ENCODE results near the gene IGLON5. TPM values are rescaled to one million over a fixed set of nuclear protein-coding genes. Genes with fewer than 3 reads are reported as not detected.

IGLON5 gene
- polyA plus RNA-seq, 1 donor: 3.0 TPM

GRCh38 chr19:51317376-51317775 is 5.9 kb downstream of the IGLON5 start:
- no peak for DNase-seq

GRCh38 chr19:51317968-51318367 is 6.5 kb downstream of the IGLON5 start:
- no peak for DNase-seq

- no peak for DNase-seq
Measured at GRCh38 chr19:51318687-51319648, 7.5 kb downstream of the IGLON5 start.

- DNase-seq: no peak
Measured at GRCh38 chr19:51319649-51320279, 8.3 kb downstream of the IGLON5 start.

GRCh38 chr19:51320280-51320657 is 8.8 kb downstream of the IGLON5 start:
- peak; percentile 71 for DNase-seq

- DNase-seq: no peak
Measured at GRCh38 chr19:51321799-51322198, 10.4 kb downstream of the IGLON5 start.

GRCh38 chr19:51323481-51324166 is 12.2 kb downstream of the IGLON5 start:
- no peak for DNase-seq

GRCh38 chr19:51324167-51324481 is 12.7 kb downstream of the IGLON5 start:
- no peak for DNase-seq

GRCh38 chr19:51325161-51325976 is 13.9 kb downstream of the IGLON5 start:
- DNase-seq: no peak

- DNase-seq: no peak
Measured at GRCh38 chr19:51326216-51327065, 15.0 kb downstream of the IGLON5 start.

- peak; percentile 51 for DNase-seq
Measured at GRCh38 chr19:51327066-51328001, 15.9 kb downstream of the IGLON5 start.

GRCh38 chr19:51329411-51329810 is 18.0 kb downstream of the IGLON5 start:
- DNase-seq: no peak

GRCh38 chr19:51330366-51330765 is 18.9 kb downstream of the IGLON5 start:
- DNase-seq: no peak

- no peak for DNase-seq
Measured at GRCh38 chr19:51331193-51331592, 19.7 kb downstream of the IGLON5 start.

- DNase-seq: no peak
Measured at GRCh38 chr19:51331716-51332115, 20.3 kb downstream of the IGLON5 start.

- DNase-seq: no peak
Measured at GRCh38 chr19:51333836-51334460, 22.5 kb downstream of the IGLON5 start.

- no peak for DNase-seq
Measured at GRCh38 chr19:51337141-51337860, 25.9 kb downstream of the IGLON5 start.

GRCh38 chr19:51337861-51338562 is 26.6 kb downstream of the IGLON5 start:
- no peak for DNase-seq

All from left kidney (tissue), 2 donors.